ENCODE results near the gene B3GALT5. TPM values are rescaled to one million over a fixed set of nuclear protein-coding genes. Genes with fewer than 3 reads are reported as not detected.

B3GALT5 gene
- total and polyA plus RNA-seq, 2 donors (not counting 1 experiment from before 2014, with no cell fraction given) = not detected

GRCh38 chr21:39663066-39663465 lies 50.3 kb downstream of the B3GALT5 start:
- H2AFZ ChIP-seq (ENCODE audit: insufficient read depth, low read depth, low read length, poor library complexity, severe bottlenecking) = no peak overlapping the region
- H3K4me1 Mint-ChIP-seq = no peaks in the 10 kb centered on the region
- H3K36me3 ChIP-seq (replicated peaks in 1 of 2; ENCODE audit: control extremely low read depth in 1 of 2, control insufficient read depth in 1 of 2, extremely low read depth in 1 of 2, insufficient read depth in 2 of 2, low read length in 1 of 2) = no peaks in the 10 kb centered on the region
- 89% methylated on average over 9 of the region's 10 CpGs for WGBS (ENCODE audit: insufficient coverage)
- no peaks in the 10 kb centered on the region for H4K20me1 ChIP-seq (ENCODE audit: control insufficient read depth, insufficient read depth, low read length, poor library complexity, severe bottlenecking)
- H3K27ac Mint-ChIP-seq = no peak overlapping the region
- ATAC-seq (ENCODE audit: low read depth) (no peak), DNase-seq (no peak)
- H3K9me3 Mint-ChIP-seq (ENCODE audit: insufficient read depth) = no peaks in the 10 kb centered on the region
- peaks cover 0 to 23% (median 0%) of the 10 kb centered on the region in 3 donors for H3K9me3 ChIP-seq (ENCODE audit: control extremely low read depth in 1 of 3, control insufficient read depth in 2 of 3, insufficient read depth in 1 of 3, low read length in 2 of 3)
- no peak overlapping the region for H3K27ac ChIP-seq (ENCODE audit: low read length in 2 of 2)
- H3K4me3 Mint-ChIP-seq = no peak overlapping the region
- no peak for TF ChIP-seq EZH2 (IDR thresholded peaks at IDR 0.05; ENCODE audit: borderline replicate concordance, insufficient read depth, low read depth, low read length, poor library complexity, severe bottlenecking)
- TF ChIP-seq, protein P1, sequence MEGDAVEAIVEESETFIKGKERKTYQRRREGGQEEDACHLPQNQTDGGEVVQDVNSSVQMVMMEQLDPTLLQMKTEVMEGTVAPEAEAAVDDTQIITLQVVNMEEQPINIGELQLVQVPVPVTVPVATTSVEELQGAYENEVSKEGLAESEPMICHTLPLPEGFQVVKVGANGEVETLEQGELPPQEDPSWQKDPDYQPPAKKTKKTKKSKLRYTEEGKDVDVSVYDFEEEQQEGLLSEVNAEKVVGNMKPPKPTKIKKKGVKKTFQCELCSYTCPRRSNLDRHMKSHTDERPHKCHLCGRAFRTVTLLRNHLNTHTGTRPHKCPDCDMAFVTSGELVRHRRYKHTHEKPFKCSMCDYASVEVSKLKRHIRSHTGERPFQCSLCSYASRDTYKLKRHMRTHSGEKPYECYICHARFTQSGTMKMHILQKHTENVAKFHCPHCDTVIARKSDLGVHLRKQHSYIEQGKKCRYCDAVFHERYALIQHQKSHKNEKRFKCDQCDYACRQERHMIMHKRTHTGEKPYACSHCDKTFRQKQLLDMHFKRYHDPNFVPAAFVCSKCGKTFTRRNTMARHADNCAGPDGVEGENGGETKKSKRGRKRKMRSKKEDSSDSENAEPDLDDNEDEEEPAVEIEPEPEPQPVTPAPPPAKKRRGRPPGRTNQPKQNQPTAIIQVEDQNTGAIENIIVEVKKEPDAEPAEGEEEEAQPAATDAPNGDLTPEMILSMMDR (IDR thresholded peaks at IDR 0.05) = no peak
- no peaks in the 10 kb centered on the region for H3K27me3 Mint-ChIP-seq
- H3K9ac ChIP-seq (ENCODE audit: low read length) = no peak overlapping the region
- intact Hi-C loops (cut with micrococcal nuclease) = no loop called here
- no peaks in the 10 kb centered on the region for H3K79me2 ChIP-seq (ENCODE audit: control insufficient read depth, insufficient read depth, low read length)
- H3K27me3 ChIP-seq (replicated peaks in 1 of 4; ENCODE audit: control extremely low read depth in 1 of 4, control insufficient read depth in 3 of 4, insufficient read depth in 4 of 4, low read length in 3 of 4) = no peaks in the 10 kb centered on the region
- POLR2A ChIA-PET = no interaction called here
- H3K4me3 ChIP-seq (ENCODE audit: control extremely low read depth in 1 of 5, extremely low read depth in 1 of 5, insufficient read depth in 1 of 5, low read depth in 2 of 5, low read length in 4 of 5) = no peak overlapping the region
- CTCF ChIA-PET = no interaction called here
- no peak overlapping the region for H3K4me2 ChIP-seq (replicated peaks; ENCODE audit: low read depth, low read length, poor library complexity, severe bottlenecking)
- H3K4me1 ChIP-seq (ENCODE audit: control insufficient read depth in 2 of 2, insufficient read depth in 2 of 2, low read length in 2 of 2) = no peaks in the 10 kb centered on the region

DNA sequence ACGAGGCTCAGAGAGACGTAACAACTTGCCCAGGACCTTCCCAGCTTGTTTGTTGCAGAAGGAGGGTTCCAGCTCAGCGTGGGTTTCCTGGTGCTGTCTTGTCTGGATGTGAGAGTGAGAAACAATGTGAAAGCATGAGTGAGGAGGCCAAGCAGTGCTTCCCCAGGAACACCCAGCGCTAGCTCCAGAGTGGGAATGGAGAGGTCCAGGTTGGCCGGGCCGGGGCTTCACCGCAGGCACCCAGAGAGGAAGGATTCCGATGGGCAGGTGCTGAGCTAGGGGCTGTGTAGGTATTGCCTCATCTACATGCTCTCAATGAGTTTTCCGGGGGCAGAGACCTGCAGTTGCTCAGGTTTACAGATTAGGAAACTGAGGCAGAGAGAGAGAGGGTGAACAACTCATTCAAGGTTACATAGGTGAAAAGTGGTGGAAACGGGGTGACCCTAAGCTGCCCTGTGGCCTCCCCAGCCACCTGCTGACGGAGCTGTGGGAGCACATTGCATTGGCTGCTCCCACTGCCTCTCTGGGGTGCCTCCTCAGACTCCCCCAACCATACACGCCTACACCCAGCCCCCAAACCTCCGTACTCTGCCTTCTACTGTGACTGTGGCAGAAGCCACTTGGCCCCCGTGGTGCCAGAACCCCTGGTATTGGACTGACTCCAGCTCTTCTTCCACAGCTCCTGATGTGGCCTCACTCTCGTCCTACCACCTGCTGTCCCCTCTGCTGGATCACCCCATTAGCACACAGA lies 51.2 kb downstream of the B3GALT5 start:
- Mint-ChIP-seq H3K4me1 (no peaks in the 10 kb centered on the region), H3K27me3 (no peaks in the 10 kb centered on the region), H3K27ac (no peak overlapping the region), H3K4me3 (no peak overlapping the region), H3K9me3 (ENCODE audit: insufficient read depth) (no peaks in the 10 kb centered on the region)
- H3K9ac ChIP-seq (ENCODE audit: low read length) = no peak overlapping the region
- ChIA-PET POLR2A (no interaction called here), CTCF (no interaction called here)
- TF ChIP-seq, protein P1 (IDR thresholded peaks at IDR 0.05) = no peak
- no peak for TF ChIP-seq EZH2 (IDR thresholded peaks at IDR 0.05; ENCODE audit: borderline replicate concordance, insufficient read depth, low read depth, low read length, poor library complexity, severe bottlenecking)
- H2AFZ ChIP-seq (ENCODE audit: insufficient read depth, low read depth, low read length, poor library complexity, severe bottlenecking) = no peak overlapping the region
- ATAC-seq (ENCODE audit: low read depth) = no peak
- H3K4me3 ChIP-seq (ENCODE audit: control extremely low read depth in 1 of 5, extremely low read depth in 1 of 5, insufficient read depth in 1 of 5, low read depth in 2 of 5, low read length in 4 of 5) = no peak overlapping the region
- H3K27ac ChIP-seq (ENCODE audit: low read length in 2 of 2) = no peak overlapping the region
- intact Hi-C loops (cut with micrococcal nuclease) = no loop called here
- H3K27me3 ChIP-seq (replicated peaks in 1 of 4; ENCODE audit: control extremely low read depth in 1 of 4, control insufficient read depth in 3 of 4, insufficient read depth in 4 of 4, low read length in 3 of 4) = no peaks in the 10 kb centered on the region
- no peaks in the 10 kb centered on the region for H3K36me3 ChIP-seq (replicated peaks in 1 of 2; ENCODE audit: control extremely low read depth in 1 of 2, control insufficient read depth in 1 of 2, extremely low read depth in 1 of 2, insufficient read depth in 2 of 2, low read length in 1 of 2)
- H3K79me2 ChIP-seq (ENCODE audit: control insufficient read depth, insufficient read depth, low read length) = no peaks in the 10 kb centered on the region
- H3K4me1 ChIP-seq (ENCODE audit: control insufficient read depth in 2 of 2, insufficient read depth in 2 of 2, low read length in 2 of 2) = no peaks in the 10 kb centered on the region
- no peak overlapping the region for H3K4me2 ChIP-seq (replicated peaks; ENCODE audit: low read depth, low read length, poor library complexity, severe bottlenecking)
- DNase-seq = no peak
- WGBS (ENCODE audit: insufficient coverage) = 89% methylated on average over 14 of the region's 15 CpGs
- no peaks in the 10 kb centered on the region for H4K20me1 ChIP-seq (ENCODE audit: control insufficient read depth, insufficient read depth, low read length, poor library complexity, severe bottlenecking)
- peaks cover 0 to 26% (median 0%) of the 10 kb centered on the region in 3 donors for H3K9me3 ChIP-seq (ENCODE audit: control extremely low read depth in 1 of 3, control insufficient read depth in 2 of 3, insufficient read depth in 1 of 3, low read length in 2 of 3)

Data from B cell (primary cell).